ENCODE data around the gene PLD1.

DNA sequence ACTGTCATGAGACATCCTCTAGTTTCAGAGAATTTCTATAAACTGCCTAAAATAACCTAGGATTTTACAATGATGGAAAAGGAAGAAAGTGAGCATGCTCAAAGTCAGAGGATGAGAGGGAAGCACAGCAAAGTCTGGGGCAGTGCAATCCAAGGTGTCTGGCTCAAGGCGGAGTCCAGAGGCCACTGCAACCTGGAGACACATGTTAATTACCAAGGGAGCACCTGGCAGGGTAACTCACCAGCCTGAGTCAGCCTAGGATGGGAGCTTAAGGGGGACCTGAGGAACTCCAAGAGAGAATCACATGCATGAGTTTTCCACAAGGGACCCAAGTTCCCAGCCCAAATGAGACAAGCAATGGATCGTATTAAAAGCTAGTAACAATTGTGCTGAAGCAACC, 49.8 kb downstream of the PLD1 start:
- TF ChIP-seq, protein P1, sequence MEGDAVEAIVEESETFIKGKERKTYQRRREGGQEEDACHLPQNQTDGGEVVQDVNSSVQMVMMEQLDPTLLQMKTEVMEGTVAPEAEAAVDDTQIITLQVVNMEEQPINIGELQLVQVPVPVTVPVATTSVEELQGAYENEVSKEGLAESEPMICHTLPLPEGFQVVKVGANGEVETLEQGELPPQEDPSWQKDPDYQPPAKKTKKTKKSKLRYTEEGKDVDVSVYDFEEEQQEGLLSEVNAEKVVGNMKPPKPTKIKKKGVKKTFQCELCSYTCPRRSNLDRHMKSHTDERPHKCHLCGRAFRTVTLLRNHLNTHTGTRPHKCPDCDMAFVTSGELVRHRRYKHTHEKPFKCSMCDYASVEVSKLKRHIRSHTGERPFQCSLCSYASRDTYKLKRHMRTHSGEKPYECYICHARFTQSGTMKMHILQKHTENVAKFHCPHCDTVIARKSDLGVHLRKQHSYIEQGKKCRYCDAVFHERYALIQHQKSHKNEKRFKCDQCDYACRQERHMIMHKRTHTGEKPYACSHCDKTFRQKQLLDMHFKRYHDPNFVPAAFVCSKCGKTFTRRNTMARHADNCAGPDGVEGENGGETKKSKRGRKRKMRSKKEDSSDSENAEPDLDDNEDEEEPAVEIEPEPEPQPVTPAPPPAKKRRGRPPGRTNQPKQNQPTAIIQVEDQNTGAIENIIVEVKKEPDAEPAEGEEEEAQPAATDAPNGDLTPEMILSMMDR (IDR thresholded peaks at IDR 0.05) = no peak
- no peak for TF ChIP-seq EP300 (IDR thresholded peaks at IDR 0.05)
